Tibial artery (tissue), 4 donors: Measurements from ENCODE around the gene CABP4.

Experiments
- DNase-seq, 2 donors: peaks; one replicate each; pipeline ENCODE4 v3.0.0-alpha.2; 2019
- H3K27ac ChIP-seq, 2 donors: fragments of 200-600 bp; sonication (generic) in 1 of 2; 1 replicate in 1 of 2; 2 replicates in 1 of 2; pipeline ENCODE4 v1.5.1; 2018 to 2019; ENCODE audit warnings: mild to moderate bottlenecking in 1 of 2
- H3K27me3 ChIP-seq, 2 donors: fragments of 200-600 bp; sonication (generic) in 1 of 2; one replicate each; pipeline versions ENCODE4 v1.5.1 to v1.6.0; 2016 to 2019
- H3K36me3 ChIP-seq, 3 donors: fragments of 200-600 bp; sonication (generic) in 2 of 3; one replicate each; pipeline ENCODE4 v1.5.1; 2016 to 2019; ENCODE audit warnings: mild to moderate bottlenecking in 2 of 3
- H3K4me1 ChIP-seq, 4 donors: fragments of 200-600 bp; sonication (generic) in 2 of 4; 1 replicate in 3 of 4; 2 replicates in 1 of 4; pipeline ENCODE4 v1.5.1; 2016 to 2019
- H3K4me3 ChIP-seq, 2 donors: fragments of 200-600 bp; sonication (generic) in 1 of 2; 1 replicate in 1 of 2; 2 replicates in 1 of 2; pipeline ENCODE4 v1.5.1; 2018 to 2019; ENCODE audit warnings: mild to moderate bottlenecking in 2 of 2
- H3K9me3 ChIP-seq, 3 donors: fragments of 200-600 bp; sonication (generic) in 1 of 3; one replicate each; pipeline ENCODE4 v1.5.1; 2016 to 2019
- CTCF ChIP-seq, 2 experiments: fragments of 200-600 bp in 1 of 2; fragments of 450-650 bp in 1 of 2; IDR thresholded peaks; one replicate each; pipeline ENCODE4 v1.5.1; 2017 to 2019; ENCODE audit warnings: antibody characterized with exemption in 2 of 2, mild to moderate bottlenecking in 1 of 2, moderate library complexity in 1 of 2
- intact Hi-C: fragments of 100-400 bp; cut with DNase I; formaldehyde crosslinking; loops from one replicate; pipeline ENCODE4 v1.15.0; 2023; ENCODE audit warnings: low total_unique reads

Gene CABP4

DNA sequence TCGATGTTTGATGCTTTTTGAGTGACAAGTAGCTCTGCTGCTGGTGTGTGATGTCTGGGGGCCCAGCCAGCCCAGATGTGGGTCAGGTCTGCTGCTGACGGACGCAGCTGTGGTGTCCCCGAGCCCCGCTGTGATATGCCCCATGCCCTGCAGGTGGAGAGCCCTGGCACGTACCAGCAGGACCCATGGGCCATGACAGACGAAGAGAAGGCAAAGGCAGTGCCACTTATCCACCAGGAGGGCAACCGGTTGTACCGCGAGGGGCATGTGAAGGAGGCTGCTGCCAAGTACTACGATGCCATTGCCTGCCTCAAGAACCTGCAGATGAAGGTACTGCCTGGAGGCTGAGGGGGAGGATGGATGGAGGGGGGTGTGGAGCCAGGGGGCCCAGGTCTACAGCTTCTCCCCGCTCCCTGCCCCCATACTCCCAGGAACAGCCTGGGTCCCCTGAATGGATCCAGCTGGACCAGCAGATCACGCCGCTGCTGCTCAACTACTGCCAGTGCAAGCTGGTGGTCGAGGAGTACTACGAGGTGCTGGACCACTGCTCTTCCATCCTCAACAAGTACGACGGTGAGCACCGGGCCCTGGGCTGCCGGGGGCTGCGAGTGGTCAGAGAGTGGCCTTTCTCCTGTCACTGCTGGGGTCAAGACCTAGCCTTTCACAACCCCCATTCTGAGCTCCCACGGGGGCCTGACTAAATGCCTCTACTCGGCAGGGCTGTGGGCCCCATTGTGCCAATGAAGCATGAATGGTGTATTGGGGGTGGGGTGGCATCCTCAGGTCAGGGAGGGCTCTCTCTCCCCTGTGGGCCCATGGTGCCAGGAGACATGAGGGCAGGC, 35.0 kb downstream of the CABP4 start:
- Histone ChIP-seq H3K27ac (no peak overlapping the region), H3K9me3 (no peaks in the 10 kb centered on the region), H3K4me1 (peaks cover 0 to 8% (median under 1%) of the 10 kb centered on the region in 4 donors), H3K27me3 (no peaks in the 10 kb centered on the region), H3K36me3 (peaks cover 32 to 83% (median 77%) of the 10 kb centered on the region in 3 donors), H3K4me3 (no peak overlapping the region)
- TF ChIP-seq CTCF (IDR thresholded peaks at IDR 0.05), result no peak
- intact Hi-C loops, result no loop called here
- DNase-seq, result no peak

- no peak for DNase-seq
These were observed 35.5 kb downstream of the CABP4 start for GRCh38 chr11:67490727-67491065.

DNA sequence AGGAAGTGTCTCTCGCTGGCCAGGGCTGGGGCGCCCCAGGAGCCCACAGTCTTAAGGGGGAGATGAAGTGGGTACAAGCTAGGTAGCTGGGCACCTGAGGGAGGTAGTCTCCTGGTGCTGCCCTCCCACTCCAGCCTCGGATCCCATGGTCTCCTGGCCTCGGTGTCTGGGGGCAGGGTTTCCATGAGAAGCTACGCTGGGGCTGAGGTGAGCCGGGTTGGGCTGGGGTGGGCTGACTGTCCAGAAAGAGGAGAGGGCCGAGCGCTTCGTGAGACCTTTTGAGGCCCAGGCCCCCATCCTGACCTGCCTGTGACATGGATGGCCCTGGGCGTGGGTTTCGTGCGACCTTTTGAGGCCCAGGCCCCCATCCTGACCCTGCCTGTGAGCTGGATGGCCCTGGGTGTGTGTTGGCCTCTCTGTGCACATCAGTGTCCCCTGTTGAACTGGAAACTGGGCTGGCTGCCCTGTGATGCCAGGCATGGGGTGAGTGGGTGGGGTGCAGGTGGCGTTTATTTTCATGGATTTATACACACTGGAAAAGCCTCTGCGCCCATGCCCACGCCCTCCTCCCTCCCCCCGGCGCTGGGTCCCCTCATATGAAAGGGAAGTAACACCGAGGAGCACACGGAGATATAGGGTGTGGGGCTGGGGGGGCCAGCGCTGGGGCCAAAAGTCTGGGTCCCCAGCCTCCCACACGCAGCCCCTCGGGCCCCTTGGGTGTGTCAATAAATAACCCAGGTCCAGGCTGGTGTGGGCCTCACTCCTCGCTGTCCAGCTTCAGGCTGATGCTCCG, 36.3 kb downstream of the CABP4 start:
- peaks cover 32 to 96% (median 91%) of the 10 kb centered on the region in 3 donors for H3K36me3 ChIP-seq
- intact Hi-C loops, result no loop called here
- no peak overlapping the region for H3K4me3 ChIP-seq
- no peaks in the 10 kb centered on the region for H3K27me3 ChIP-seq
- no peak for TF ChIP-seq CTCF (IDR thresholded peaks at IDR 0.05)
- no peaks in the 10 kb centered on the region for H3K4me1 ChIP-seq
- H3K9me3 ChIP-seq, result no peaks in the 10 kb centered on the region
- DNase-seq, result no peak
- no peak overlapping the region for H3K27ac ChIP-seq

More at GRCh38 chr11:67490727-67491065, 35.5 kb downstream of the CABP4 start:
- no peaks in the 10 kb centered on the region for H3K9me3 ChIP-seq
- peaks cover 32 to 89% (median 83%) of the 10 kb centered on the region in 3 donors for H3K36me3 ChIP-seq
- no peaks in the 10 kb centered on the region for H3K27me3 ChIP-seq
- no peak for TF ChIP-seq CTCF (IDR thresholded peaks at IDR 0.05)
- no peak overlapping the region for H3K27ac ChIP-seq
- no peak overlapping the region for H3K4me3 ChIP-seq
- H3K4me1 ChIP-seq, result peaks cover 0 to 4% (median 0%) of the 10 kb centered on the region in 4 donors
- intact Hi-C loops, result no loop called here

DNA sequence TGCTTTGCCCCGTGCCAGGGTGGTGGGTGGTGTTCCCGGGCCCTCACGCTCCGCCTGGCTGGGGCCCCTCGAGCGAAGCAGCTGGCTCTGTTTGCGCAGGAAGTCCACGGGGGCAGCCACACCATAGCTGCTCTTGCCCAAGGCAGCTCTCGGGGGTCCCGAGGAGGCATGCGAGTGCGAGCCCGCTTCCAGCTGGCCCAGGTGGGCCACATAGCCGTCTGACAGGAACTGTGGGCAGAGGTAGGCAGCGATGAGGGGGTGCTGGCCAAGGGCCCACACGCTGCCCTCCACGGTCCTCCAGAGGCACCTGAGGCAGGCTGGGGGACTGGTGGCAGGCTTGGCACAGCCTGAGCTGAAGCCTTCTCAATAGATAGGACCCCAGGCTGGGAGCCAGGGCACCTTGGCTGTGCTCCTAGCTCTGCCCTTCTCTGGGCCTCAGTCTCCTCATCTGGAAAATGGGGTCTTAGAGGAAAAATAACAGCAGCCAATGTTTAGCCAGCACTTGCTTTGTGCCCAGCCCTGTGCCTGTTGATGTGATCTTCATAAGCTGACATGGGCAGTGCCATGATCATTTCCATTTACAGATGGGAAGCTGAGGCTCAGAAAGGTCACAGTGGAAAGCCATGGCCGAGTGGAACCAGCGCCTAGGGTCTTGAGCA, 37.0 kb downstream of the CABP4 start:
- no peak overlapping the region for H3K4me3 ChIP-seq
- no peak for TF ChIP-seq CTCF (IDR thresholded peaks at IDR 0.05)
- no peaks in the 10 kb centered on the region for H3K4me1 ChIP-seq
- H3K27ac ChIP-seq, result no peak overlapping the region
- intact Hi-C loops, result no loop called here
- no peak for DNase-seq
- H3K36me3 ChIP-seq, result peaks cover 29 to 94% (median 86%) of the 10 kb centered on the region in 3 donors
- no peaks in the 10 kb centered on the region for H3K9me3 ChIP-seq
- no peaks in the 10 kb centered on the region for H3K27me3 ChIP-seq

- TF ChIP-seq CTCF (IDR thresholded peaks at IDR 0.05), result no peak
- no peaks in the 10 kb centered on the region for H3K4me1 ChIP-seq
- peaks cover 22 to 94% (median 83%) of the 10 kb centered on the region in 3 donors for H3K36me3 ChIP-seq
- H3K4me3 ChIP-seq, result no peak overlapping the region
- H3K27ac ChIP-seq, result no peak overlapping the region
- H3K27me3 ChIP-seq, result no peaks in the 10 kb centered on the region
- DNase-seq, result no peak
- H3K9me3 ChIP-seq, result no peaks in the 10 kb centered on the region
- intact Hi-C loops, result no loop called here
These were observed 37.8 kb downstream of the CABP4 start for GRCh38 chr11:67492801-67493547.
